ENCODE data around the gene GAN.
A peak's percentile ranks its signal among the peaks of the same experiment; 100 is the strongest.
"Not testable (repeated sequence)": the region's sequence is repeated elsewhere in the genome, so short reads cannot be mapped to it uniquely, and the experiment has no call there.

The GAN gene

DNA sequence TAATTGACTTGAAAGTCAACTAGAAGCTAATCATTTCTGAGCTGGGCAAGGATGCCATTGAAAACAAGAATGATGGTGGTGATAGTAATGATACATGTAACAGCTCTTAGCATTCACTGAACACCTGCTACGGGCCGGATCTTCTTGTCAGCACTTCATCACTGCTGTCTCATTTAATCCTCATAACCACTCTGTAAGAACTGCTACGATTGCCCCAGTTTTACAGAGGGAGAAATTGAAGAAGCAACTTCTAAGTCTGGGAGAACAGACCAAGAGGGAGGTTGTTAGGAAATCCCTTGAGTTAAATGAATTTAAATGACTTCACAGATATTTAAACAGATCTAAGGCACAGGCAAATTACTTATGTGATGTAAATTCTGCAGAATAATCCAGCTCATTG, 7.0 kb upstream of the GAN start:
- DNase-seq (ENCODE audit: low read depth in 2 of 2), result no peak

DNA sequence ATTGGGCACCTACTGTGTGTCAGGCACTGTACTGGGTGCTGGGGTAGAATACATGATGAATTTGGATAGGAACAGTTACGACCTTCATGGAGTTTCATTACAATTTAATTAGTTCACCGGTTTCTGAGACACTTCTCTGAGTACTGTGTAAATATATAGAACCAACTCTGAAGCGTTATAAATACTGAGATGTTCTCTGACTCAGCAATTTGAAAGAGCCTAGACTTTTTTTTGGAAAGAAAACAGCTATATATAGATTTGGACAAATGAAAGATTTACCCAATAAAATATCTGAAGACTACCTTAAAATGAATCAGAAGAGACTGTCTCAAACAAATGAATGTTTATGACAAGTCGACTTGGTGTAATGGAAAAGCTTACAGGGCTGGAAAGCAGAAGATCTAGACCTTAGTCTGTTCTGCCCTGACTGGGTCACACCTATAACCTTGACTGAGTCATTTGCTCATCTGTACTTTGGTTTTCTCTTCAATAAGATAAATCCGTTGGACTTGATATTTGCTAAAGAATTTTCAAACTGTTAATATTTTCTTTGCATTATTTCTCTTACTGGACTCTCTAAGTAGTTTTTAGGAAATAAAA, 4.6 kb upstream of the GAN start:
- no peak for DNase-seq (ENCODE audit: low read depth in 2 of 2)

- DNase-seq (ENCODE audit: low read depth in 2 of 2), result no peak
Measured at GRCh38 chr16:81311762-81312161, 3.0 kb upstream of the GAN start.

DNA sequence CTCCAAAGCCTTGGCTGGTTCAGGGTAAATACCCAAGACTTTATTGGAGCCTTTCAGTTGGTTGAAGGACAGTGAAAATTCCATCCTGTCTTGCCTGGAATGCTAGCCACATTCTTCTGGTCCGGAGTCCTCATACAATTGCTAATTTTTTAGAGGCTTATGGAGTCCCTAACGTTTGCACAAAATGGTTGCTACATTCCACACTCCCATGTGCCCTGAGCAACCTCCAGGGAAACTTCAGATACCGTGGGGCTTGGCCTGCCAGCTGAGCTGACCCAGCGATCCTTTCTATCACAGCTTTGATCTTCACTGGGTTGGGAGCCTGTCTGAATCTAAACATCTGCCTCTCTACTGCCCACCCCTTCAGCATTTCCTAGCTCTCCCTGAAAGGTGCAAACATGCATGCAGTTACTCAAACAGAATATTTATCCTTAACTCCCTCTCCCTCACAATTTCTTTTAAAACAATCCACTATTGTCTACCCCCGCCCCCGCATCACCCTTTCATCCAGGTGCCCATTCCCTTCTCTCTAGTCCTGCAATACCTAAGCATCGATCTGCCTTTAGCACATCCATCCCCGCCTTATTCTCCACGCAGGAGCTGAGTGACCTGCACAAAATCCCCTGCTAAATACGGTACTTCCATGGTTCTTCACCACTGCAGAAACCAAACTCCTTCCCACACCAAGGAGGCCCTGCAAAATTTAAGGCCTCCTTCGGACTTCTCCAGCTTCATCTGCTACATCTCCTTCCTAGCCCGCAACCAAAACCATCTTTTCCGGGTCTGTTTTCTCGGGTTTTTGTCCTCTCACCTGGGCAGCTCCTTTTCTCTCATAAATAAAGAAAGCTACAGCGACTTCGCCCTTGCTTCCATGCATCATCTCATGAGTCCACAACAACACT, 810 bp upstream of the GAN start:
- DNase-seq (ENCODE audit: low read depth in 2 of 2), result no peak

DNA sequence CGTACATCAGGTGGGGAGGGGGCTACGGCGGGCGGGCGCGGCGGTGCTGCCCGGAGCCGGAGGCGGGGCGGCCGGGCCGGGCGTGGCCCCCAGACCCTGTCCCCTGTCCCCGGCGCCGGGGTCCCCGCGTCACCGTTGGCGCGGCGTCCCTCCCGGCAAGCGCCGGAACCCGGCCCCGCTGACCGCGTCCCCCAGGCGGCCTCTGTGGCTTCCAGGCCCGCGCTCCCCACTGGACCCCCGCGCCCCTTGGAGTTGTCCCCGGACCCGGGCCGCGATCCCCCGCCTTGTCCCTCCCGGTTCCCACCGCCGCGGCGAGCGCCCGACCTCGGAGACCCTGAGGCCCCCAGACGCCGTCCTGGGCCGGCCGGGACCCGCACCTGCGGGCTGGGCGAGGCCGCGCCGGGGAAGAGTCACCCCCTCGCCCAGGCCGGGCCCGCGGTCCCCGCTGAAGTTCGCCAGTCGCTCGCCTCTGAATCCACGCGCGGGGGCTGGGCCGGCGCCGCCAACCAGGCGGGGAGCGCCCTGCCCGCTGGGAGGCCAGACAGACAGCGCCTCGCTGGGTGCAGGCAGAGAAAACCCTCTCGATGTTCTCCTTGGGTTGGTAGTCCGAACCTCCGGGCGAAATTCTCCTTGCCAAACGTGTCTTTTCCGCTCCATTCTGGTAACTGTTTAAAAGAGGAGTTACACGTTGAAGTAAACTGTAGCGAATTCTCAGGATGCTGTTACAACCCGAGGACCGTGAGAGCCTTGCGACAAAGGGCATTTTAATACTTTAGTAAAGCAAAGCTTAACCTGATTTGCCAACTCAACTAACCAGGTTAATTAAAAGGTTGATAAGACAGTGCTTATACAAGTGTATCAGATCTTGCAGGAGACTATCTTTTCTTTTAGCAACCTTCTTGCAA, 761 bp downstream of the GAN start:
- DNase-seq (ENCODE audit: low read depth in 2 of 2), result peak; percentile 14 to 16

- DNase-seq (ENCODE audit: low read depth in 2 of 2), result no peak
Measured at GRCh38 chr16:81316176-81316496, 1.4 kb downstream of the GAN start.

GRCh38 chr16:81318711-81319110, 3.9 kb downstream of the GAN start:
- no peak for DNase-seq (ENCODE audit: low read depth in 2 of 2)

DNA sequence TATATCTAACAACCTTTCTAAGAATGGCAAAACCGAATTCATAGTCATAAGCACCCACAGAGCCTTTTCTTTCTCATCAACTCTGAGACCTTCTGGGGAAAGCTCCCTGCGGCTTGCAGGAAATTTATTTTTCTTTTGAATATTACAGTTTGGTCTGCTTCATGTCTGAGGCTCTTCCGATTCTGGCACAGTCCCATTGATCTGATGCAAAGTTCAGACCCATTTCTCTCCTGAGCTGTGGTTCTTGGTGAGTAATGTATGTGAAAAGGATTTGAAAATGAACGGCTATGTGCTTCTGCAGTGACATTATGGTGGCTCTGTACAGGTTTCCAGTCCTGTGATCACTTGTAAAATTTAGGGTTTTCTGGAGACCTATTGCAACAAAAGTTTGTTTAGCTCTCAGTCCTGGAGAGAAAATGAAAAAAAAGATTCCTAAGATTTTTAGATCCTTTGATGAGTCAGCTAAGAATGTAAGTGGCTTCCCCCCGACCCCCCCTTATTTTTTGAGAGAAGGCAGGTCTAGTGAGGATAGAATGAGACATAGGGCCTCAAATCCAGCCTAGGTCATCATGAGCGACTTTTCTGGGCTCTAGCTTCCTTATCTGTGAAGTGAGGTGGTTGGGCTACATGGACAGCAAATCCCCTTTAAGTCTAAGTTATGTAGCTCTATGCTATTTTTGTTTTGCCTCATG, 4.6 kb downstream of the GAN start:
- no peak for DNase-seq (ENCODE audit: low read depth in 2 of 2)

GRCh38 chr16:81321039-81321438, 6.3 kb downstream of the GAN start:
- DNase-seq (ENCODE audit: low read depth in 2 of 2), result no peak

DNA sequence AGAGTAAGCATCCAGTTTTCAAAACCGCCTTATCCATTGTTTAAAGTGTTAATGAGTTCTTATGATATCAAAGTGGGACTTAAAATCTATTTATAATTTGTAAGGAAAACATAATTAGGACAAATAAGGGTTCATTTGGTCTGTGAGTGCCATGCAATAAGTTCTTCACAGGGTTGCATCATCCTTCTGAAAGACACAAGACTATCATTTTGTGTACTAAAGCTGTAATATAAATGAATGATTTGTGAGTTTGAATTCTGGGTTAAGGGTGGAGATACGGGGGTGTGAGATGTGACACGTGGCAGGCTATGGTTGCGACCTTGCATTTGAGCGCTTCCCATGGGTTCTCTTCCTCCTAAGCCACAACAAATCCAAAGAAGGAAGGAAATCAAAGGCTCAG, 6.8 kb downstream of the GAN start:
- DNase-seq (ENCODE audit: low read depth in 2 of 2), result no peak

GRCh38 chr16:81324808-81325207, 10.0 kb downstream of the GAN start:
- no peak for DNase-seq (ENCODE audit: low read depth in 2 of 2)

DNA sequence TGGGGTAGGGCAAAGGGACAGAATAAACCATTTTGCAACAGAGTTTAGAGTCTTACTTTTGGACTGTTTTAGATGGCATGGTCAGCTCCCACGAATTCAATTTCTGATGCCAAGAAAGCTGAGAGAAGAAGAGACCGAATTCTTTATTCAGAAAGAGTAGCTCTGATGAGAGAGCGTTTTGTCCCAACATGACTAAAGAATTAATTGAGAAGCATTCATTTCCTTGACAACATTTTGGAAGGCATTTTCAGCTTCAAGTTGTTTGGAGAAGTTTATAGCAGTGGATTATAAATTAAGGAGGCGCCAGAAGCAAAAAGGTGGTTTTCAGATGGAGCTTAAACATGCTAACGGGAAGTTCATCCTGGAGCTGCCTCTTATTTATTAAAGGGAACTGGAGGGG, 12.2 kb downstream of the GAN start:
- DNase-seq (ENCODE audit: low read depth in 2 of 2), result no peak

GRCh38 chr16:81327447-81328196, 12.9 kb downstream of the GAN start:
- no peak for DNase-seq (ENCODE audit: low read depth in 2 of 2)

- DNase-seq (ENCODE audit: low read depth in 2 of 2), result no peak
Measured at GRCh38 chr16:81329947-81330346, 15.2 kb downstream of the GAN start.

DNA sequence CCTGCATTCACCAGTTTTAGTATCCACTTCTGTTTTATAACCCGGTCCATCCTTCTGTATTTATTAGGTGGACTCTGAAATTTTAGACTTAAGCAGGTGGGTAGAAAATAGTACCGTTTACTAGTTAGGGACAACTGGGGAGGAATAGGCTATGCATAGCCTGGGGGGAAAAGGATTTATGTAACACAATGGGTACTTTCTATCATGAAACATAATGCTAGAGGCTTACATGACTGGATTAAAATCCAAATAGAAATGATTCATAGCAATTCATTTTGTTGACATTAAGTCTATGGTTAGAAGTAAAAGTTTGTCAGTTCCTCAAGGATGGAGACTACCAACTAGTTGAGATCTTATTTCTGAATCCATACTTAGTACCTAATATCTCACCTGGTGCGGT, 18.6 kb downstream of the GAN start:
- DNase-seq (ENCODE audit: low read depth in 2 of 2), result no peak

DNA sequence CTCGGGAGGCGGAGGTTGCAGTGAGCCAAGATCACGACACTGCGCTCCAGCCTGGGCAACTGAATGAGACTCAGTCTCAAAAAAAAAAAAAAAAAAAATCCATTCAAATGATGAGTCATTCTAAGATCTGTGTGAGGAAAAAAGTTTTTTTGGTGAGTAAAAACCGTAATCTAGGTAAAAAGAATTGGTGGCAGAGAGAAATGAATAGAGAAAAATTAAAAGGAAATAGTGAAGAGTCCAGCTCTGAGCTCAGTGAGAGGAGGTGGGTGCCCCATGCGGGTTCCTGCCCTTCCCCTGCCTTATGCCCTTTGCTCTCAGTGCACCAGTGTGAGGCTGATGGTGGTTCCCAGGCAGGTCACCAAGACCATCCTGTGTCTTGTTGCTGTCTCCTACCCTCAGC, 20.9 kb downstream of the GAN start:
- no peak for DNase-seq (ENCODE audit: low read depth in 2 of 2)

GRCh38 chr16:81337097-81337496, 22.3 kb downstream of the GAN start:
- DNase-seq (ENCODE audit: low read depth in 2 of 2), result no peak

DNA sequence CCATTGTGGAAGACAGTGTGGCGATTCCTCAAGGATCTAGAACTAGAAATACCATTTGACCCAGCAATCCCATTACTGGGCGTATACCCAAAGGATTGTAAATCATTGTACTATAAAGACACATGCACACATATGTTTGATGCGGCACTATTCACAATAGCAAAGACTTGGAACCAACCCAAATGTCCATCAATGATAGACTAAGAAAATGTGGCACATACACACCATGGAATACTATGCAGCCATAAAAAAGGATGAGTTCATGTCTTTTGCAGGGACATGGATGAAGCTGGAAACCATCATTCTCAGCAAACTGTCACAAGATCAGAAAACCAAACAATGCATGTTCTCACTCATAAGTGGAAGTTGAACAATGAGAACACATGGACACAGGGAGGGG, 30.4 kb downstream of the GAN start:
- DNase-seq (ENCODE audit: low read depth in 2 of 2), result not testable (repeated sequence)

DNA sequence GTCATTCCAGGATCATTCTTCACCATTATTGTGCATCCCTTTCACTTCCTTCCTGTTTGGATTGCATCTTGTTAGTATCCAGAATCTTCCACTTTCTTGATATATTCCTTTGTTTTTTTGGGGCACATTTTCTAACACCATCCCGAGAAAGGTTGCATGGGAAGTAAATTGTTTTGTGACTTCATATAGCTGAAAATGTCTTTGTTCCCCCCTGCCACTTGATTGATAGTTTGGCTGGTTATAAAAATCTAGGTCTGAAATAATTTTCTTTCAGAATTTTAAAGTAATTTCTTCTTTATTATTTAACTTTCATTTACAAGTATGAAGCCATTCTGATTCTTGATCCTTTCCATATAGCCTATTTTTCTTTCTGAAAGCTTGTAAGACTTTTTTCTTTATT, 32.7 kb downstream of the GAN start:
- DNase-seq (ENCODE audit: low read depth in 2 of 2), result no peak

DNA sequence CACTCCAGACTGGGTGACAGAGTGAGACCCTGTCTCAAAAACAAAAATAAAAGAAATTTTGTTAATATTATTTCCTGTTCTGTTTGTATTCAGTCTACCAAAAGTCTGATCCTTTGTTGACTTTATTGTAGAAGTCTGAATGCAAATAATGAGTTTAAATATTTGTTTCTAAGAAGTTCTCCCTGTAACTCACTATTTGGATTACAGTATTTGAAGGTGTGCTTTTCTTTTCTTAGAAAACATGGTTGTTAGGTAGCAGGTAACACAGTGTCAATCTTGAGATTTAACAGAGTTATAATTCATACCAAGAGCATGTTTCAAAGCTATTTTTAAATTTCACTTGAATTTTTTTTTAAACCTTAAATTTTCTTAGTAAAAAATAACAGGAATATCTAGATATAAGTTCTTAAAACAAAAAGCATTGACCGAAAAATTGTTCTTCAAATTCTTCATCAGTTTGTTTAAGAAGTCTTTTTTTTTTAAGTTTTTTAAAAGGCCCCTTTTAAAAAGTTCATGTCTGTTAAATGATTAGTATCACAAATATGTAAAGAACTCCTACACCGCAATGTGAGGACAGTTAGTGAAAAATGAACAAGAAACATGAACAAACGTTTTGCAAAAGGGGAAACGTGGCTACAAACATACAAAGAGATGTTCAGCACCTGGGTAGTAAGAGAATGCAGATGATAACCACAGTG, 35.0 kb downstream of the GAN start:
- no peak for DNase-seq (ENCODE audit: low read depth in 2 of 2)

DNA sequence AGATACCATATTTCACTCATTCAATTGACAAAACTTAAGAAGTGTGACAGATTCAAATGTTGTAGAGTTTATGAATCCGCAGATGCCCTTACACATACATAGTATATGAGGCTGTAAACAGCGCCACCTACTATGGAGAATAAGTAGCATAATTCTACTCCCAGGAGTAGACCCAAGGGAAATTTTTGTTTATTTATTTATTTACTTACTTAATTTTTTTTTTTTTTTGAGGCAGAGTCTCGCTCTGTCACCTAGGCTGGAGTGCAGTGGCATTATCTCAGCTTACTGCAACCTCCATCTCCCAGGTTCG, 35.5 kb downstream of the GAN start:
- no peak for DNase-seq (ENCODE audit: low read depth in 2 of 2)

Data from stimulated activated CD8-positive, alpha-beta memory T cell treated with anti-CD3 and anti-CD28 coated beads, Interleukin-2, amount 100 ng/mL, for 1 hour (primary cell).